Fibroblast of lung (primary cell): ENCODE data around the gene SETBP1.

Experiments used
- CTCF ChIP-seq, 2 donors: IDR thresholded peaks in 1 of 2; conservative IDR thresholded peaks in 1 of 2; 1 replicate in 1 of 2; 2 replicates in 1 of 2; pipeline ENCODE4 v1.5.1; 2011 to 2012; ENCODE audit warnings: low read length in 2 of 2, control low read depth in 1 of 2, inconsistent platforms in 1 of 2, low read depth in 1 of 2, mild to moderate bottlenecking in 1 of 2
- EZH2 ChIP-seq: IDR thresholded peaks from 2 replicates; pipeline ENCODE4 v1.5.1; 2012; ENCODE audit warnings: low read length, control low read depth, mild to moderate bottlenecking; ENCODE audit errors: missing control alignments

GRCh38 chr18:44744161-44745121, 63.8 kb downstream of the SETBP1 start:
- TF ChIP-seq CTCF (conservative IDR thresholded peaks at IDR 0.05 in 1 of 2, IDR thresholded peaks at IDR 0.05 in 1 of 2; ENCODE audit: low read depth in 1 of 2, low read length in 2 of 2) (no peak), EZH2 (no peak)
